ENCODE results near the gene EFNA4.

The EFNA4 gene

GRCh38 chr1:155104605-155105534, 41.3 kb downstream of the EFNA4 start:
- DNase-seq (ENCODE audit: insufficient read length, low spot score) (no peak), FAIRE-seq (no peak)

GRCh38 chr1:155105604-155106011, 42.1 kb downstream of the EFNA4 start:
- DNase-seq (ENCODE audit: insufficient read length, low spot score) (no peak), FAIRE-seq (no peak)
- no peak for TF ChIP-seq CTCF (IDR thresholded peaks at IDR 0.05; ENCODE audit: insufficient read depth, missing control alignments)

More at GRCh38 chr1:155104605-155105534, 41.3 kb downstream of the EFNA4 start:
- no peak for TF ChIP-seq CTCF (IDR thresholded peaks at IDR 0.05; ENCODE audit: insufficient read depth, missing control alignments)

GRCh38 chr1:155106862-155107261, 43.3 kb downstream of the EFNA4 start:
- TF ChIP-seq CTCF (IDR thresholded peaks at IDR 0.05; ENCODE audit: insufficient read depth, missing control alignments): no peak
- FAIRE-seq (no peak), DNase-seq (ENCODE audit: insufficient read length, low spot score) (no peak)

- FAIRE-seq (no peak), DNase-seq (ENCODE audit: insufficient read length, low spot score) (no peak)
These were observed 44.0 kb downstream of the EFNA4 start for GRCh38 chr1:155107309-155108264.

GRCh38 chr1:155108296-155108695, 44.8 kb downstream of the EFNA4 start:
- DNase-seq (ENCODE audit: insufficient read length, low spot score) (no peak), FAIRE-seq (no peak)
- TF ChIP-seq CTCF (IDR thresholded peaks at IDR 0.05; ENCODE audit: insufficient read depth, missing control alignments): no peak

More at GRCh38 chr1:155107309-155108264, 44.0 kb downstream of the EFNA4 start:
- TF ChIP-seq CTCF (IDR thresholded peaks at IDR 0.05; ENCODE audit: insufficient read depth, missing control alignments): no peak

GRCh38 chr1:155110381-155110780, 46.8 kb downstream of the EFNA4 start:
- DNase-seq (ENCODE audit: insufficient read length, low spot score) (no peak), FAIRE-seq (peak; percentile 61)
- TF ChIP-seq CTCF (IDR thresholded peaks at IDR 0.05; ENCODE audit: insufficient read depth, missing control alignments): no peak

All from D721Med (cell line).